WERI-Rb-1 (cell line): ENCODE results near the gene TMEM123.

Source experiments
- DNase-seq: peaks from one replicate; pipeline ENCODE4 v3.0.0-alpha.2; 2020
- H3K27ac ChIP-seq: fragments of 250-450 bp; sonication (Bioruptor Pico); 2 replicates; pipeline ENCODE4 v1.5.1; 2020; ENCODE audit warnings: mild to moderate bottlenecking, moderate library complexity
- H3K27me3 ChIP-seq: fragments of 250-450 bp; sonication (Bioruptor Pico); 2 replicates; pipeline ENCODE4 v1.5.1; 2021; ENCODE audit warnings: mild to moderate bottlenecking, low read depth, moderate library complexity; ENCODE audit not compliant: insufficient read depth, severe bottlenecking
- H3K36me3 ChIP-seq: fragments of 250-450 bp; sonication (Bioruptor Pico); 2 replicates; pipeline ENCODE4 v1.5.1; 2020; ENCODE audit warnings: mild to moderate bottlenecking, moderate library complexity
- H3K4me3 ChIP-seq: 2 replicates; pipeline ENCODE4 v1.5.1; 2011; ENCODE audit warnings: low read depth, mild to moderate bottlenecking, control low read depth, low read length
- H3K9me3 ChIP-seq: fragments of 250-450 bp; sonication (Bioruptor Pico); 2 replicates; pipeline ENCODE4 v1.5.1; 2021; ENCODE audit warnings: mild to moderate bottlenecking, moderate library complexity; ENCODE audit not compliant: severe bottlenecking
- CTCF ChIP-seq: IDR thresholded peaks from 2 replicates; pipeline ENCODE4 v1.5.1; 2011; ENCODE audit warnings: low read depth, mild to moderate bottlenecking, control low read depth, inconsistent platforms, low read length

The TMEM123 gene

GRCh38 chr11:102416976-102417375 lies 35.6 kb downstream of the TMEM123 start:
- Histone ChIP-seq H3K4me3 (no peak overlapping the region), H3K9me3 (no peaks in the 10 kb centered on the region), H3K36me3 (peaks cover 6% of the 10 kb centered on the region; the same call in 1 of the 2 replicates), H3K27ac (no peak overlapping the region), H3K27me3 (no peaks in the 10 kb centered on the region)
- DNase-seq, result no peak
- no peak for TF ChIP-seq CTCF

DNA sequence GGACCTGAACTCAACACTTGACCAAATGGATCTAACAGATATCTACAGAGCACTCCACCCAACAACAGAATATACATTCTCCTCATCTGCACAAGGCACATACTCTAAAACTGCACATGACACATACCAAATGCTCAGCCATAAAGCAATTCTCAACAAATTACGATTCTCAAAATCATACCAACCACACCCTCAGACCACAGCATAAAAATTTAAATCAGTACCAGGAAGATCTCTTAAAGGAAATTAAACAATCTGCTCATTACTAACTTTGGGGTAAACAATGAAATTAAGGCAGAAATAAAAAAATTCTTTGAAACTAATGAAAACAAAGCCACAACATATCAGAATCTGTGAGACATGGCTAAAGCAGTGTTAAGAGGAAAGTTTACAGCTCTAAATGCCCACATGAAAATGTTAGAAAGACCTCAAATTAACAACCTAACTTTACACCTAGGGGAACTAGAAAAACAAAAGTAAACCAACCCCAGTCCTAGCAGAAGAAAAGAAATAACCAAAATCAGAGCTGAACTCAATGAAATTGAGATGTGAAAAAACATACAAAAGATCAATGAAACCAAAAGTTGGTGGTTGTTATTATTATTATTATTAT lies 37.2 kb downstream of the TMEM123 start:
- peaks cover 6% of the 10 kb centered on the region; the same call in 1 of the 2 replicates for H3K36me3 ChIP-seq
- H3K9me3 ChIP-seq, result no peaks in the 10 kb centered on the region
- TF ChIP-seq CTCF, result no peak
- no peak overlapping the region for H3K27ac ChIP-seq
- H3K27me3 ChIP-seq, result no peaks in the 10 kb centered on the region
- DNase-seq, result no peak
- H3K4me3 ChIP-seq, result no peak overlapping the region

DNA sequence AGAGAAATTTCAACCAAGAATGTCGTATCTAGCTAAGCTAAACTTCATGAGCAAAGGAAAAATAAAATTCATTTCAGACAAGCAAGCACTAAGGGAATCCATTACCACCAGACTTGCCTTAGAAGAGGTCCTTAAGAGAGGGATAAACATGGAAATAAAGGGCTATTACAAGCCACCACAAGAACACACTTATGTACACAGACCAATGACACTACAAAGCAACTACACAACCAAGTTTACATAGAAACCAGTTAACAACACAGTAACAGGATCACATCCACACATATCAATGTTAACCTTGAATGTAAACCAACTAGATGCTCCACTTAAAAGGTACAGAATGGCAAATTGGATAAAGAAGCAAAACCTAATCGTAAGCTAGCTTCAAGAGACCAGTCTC lies 38.0 kb downstream of the TMEM123 start:
- no peak for TF ChIP-seq CTCF
- Histone ChIP-seq H3K27ac (no peak overlapping the region), H3K27me3 (no peaks in the 10 kb centered on the region), H3K36me3 (peaks cover 6% of the 10 kb centered on the region; the same call in 1 of the 2 replicates), H3K4me3 (no peak overlapping the region), H3K9me3 (no peaks in the 10 kb centered on the region)
- no peak for DNase-seq

DNA sequence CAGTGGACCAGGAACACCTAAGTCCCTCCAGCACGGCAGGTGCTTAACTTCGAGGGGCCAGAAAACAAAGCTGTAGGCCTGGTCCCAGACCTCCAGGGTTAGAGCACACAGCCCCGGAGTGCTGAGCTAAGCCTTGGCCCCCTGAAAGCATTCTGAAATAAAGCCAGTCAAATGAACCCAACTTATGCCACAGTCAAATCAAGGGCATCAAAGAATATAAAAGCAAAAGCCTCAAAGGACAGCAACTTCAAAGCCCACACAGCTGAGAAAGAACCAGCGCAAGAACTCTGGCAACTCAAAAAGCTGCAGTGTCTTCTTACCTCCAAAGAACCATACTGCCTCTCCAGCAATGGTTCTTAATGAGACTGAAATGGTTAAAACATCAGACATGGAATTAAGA lies 39.1 kb downstream of the TMEM123 start:
- no peak for DNase-seq
- H3K9me3 ChIP-seq, result no peaks in the 10 kb centered on the region
- H3K27me3 ChIP-seq, result no peaks in the 10 kb centered on the region
- H3K4me3 ChIP-seq, result no peak overlapping the region
- TF ChIP-seq CTCF, result no peak
- H3K27ac ChIP-seq, result no peak overlapping the region
- peaks cover 1% of the 10 kb centered on the region; the same call in 1 of the 2 replicates for H3K36me3 ChIP-seq

- TF ChIP-seq CTCF, result no peak
Measured at GRCh38 chr11:102411142-102411541, 41.4 kb downstream of the TMEM123 start.

DNA sequence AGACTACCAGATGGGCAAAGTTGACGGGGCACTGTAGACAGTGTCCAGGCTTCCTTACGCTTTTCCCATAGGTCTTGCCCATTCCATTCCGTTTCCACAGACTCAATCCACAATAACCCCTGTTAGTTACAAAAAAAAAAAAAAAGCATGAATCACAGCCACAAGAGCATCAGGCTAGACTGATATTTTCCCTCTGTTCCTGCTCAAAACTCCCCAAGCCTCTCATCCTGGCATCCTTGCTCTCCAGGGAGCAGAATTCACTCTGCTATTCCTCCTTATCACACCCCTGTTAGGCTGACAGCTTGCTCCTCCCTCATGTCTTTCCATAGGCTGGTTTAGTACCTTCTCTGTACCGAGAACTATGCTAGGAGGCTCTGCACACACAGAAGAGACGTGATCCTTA lies 42.2 kb downstream of the TMEM123 start:
- no peak for DNase-seq
- H3K9me3 ChIP-seq, result no peaks in the 10 kb centered on the region
- no peak overlapping the region for H3K4me3 ChIP-seq
- H3K27ac ChIP-seq, result no peak overlapping the region
- no peaks in the 10 kb centered on the region for H3K27me3 ChIP-seq
- TF ChIP-seq CTCF, result no peak
- H3K36me3 ChIP-seq, result no peaks in the 10 kb centered on the region; the same call in 1 of the 2 replicates

More at GRCh38 chr11:102411142-102411541, 41.4 kb downstream of the TMEM123 start:
- H3K27me3 ChIP-seq, result no peaks in the 10 kb centered on the region
- H3K27ac ChIP-seq, result no peak overlapping the region
- no peaks in the 10 kb centered on the region; the same call in 1 of the 2 replicates for H3K36me3 ChIP-seq
- no peak overlapping the region for H3K4me3 ChIP-seq
- no peak for DNase-seq
- H3K9me3 ChIP-seq, result no peaks in the 10 kb centered on the region
